ENCODE measurements around the gene OR2V2.

DNA sequence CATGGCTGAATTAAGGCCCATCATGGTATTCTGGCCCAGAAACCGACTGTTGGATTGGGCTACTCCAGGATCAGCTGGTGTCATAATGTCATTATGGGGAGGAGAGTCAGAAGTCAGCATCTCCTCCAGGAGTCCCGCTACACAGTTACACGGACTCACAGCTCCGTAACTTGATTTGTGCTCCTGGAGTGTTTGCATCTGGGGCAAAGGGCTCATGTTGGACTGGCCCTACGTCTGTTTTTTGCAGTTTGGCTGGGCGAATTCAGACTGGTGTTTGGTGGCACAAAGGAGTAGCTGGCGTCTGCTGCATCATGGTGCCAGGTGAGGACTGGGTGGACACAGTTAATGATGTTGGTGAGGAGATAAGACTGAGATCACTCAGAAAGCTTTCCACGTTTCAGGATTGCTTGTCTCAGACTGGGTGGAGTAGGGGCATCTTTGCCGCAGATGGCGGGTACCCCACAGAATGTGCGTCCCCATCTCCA, 47.7 kb upstream of the OR2V2 start:
- TF ChIP-seq EZH2 (IDR thresholded peaks at IDR 0.05; ENCODE audit: borderline replicate concordance, insufficient read depth, low read depth, low read length, poor library complexity, severe bottlenecking), result no peak
- TF ChIP-seq, protein P1, sequence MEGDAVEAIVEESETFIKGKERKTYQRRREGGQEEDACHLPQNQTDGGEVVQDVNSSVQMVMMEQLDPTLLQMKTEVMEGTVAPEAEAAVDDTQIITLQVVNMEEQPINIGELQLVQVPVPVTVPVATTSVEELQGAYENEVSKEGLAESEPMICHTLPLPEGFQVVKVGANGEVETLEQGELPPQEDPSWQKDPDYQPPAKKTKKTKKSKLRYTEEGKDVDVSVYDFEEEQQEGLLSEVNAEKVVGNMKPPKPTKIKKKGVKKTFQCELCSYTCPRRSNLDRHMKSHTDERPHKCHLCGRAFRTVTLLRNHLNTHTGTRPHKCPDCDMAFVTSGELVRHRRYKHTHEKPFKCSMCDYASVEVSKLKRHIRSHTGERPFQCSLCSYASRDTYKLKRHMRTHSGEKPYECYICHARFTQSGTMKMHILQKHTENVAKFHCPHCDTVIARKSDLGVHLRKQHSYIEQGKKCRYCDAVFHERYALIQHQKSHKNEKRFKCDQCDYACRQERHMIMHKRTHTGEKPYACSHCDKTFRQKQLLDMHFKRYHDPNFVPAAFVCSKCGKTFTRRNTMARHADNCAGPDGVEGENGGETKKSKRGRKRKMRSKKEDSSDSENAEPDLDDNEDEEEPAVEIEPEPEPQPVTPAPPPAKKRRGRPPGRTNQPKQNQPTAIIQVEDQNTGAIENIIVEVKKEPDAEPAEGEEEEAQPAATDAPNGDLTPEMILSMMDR (IDR thresholded peaks at IDR 0.05), result no peak

Measured in B cell (primary cell).